DND-41 (cell line): ENCODE measurements around the gene ANKDD1B.

Experiments used
- ATAC-seq: fragments of 200-7000 bp; cut with Tn5 transposase; 3 replicates; pipeline ENCODE4 v1.9.1; 2021; ENCODE audit warnings: low read depth; ENCODE audit not compliant: insufficient read depth
- DNase-seq: peaks from one replicate; pipeline ENCODE4 v3.0.0-alpha.2; 2020
- H2AFZ ChIP-seq: 2 replicates; pipeline ENCODE4 v1.6.0; 2012; ENCODE audit warnings: low read depth, low read length
- H3K27ac ChIP-seq: 2 replicates; pipeline ENCODE4 v1.5.1; 2012; ENCODE audit warnings: low read length, inconsistent platforms
- H3K27me3 ChIP-seq: fragments of 200-600 bp; sonication (generic); 2 replicates; pipeline ENCODE4 v1.6.0; 2012; ENCODE audit warnings: low read length, mild to moderate bottlenecking, inconsistent platforms; ENCODE audit not compliant: insufficient read depth, poor library complexity
- H3K36me3 ChIP-seq: 2 replicates; pipeline ENCODE4 v1.5.1; 2012; ENCODE audit warnings: low read length, inconsistent platforms; ENCODE audit not compliant: insufficient read depth
- H3K4me1 ChIP-seq: 2 replicates; pipeline ENCODE4 v1.5.1; 2012; ENCODE audit warnings: mild to moderate bottlenecking, low read length; ENCODE audit not compliant: insufficient read depth
- H3K4me2 ChIP-seq: 2 replicates; pipeline ENCODE4 v1.6.0; 2012; ENCODE audit warnings: mild to moderate bottlenecking, moderate library complexity, low read length, inconsistent platforms; ENCODE audit not compliant: insufficient read depth
- H3K4me3 ChIP-seq, 2 experiments: fragments of 200-600 bp in 1 of 2; shearing (Covaris generic) in 1 of 2; 2 replicates each; pipeline ENCODE4 v1.5.1; 2012 to 2016; ENCODE audit warnings: inconsistent platforms in 2 of 2, low read length in 2 of 2, mild to moderate bottlenecking in 2 of 2, low read depth in 1 of 2, moderate library complexity in 1 of 2
- H3K79me2 ChIP-seq: 2 replicates; pipeline ENCODE4 v1.6.0; 2012; ENCODE audit warnings: low read length, inconsistent platforms; ENCODE audit not compliant: insufficient read depth
- H3K9ac ChIP-seq: 2 replicates; pipeline ENCODE4 v1.6.0; 2012; ENCODE audit warnings: low read depth, mild to moderate bottlenecking, inconsistent platforms, low read length, moderate library complexity
- H3K9me3 ChIP-seq: 2 replicates; pipeline ENCODE4 v1.5.1; 2012; ENCODE audit warnings: low read length, moderate library complexity, mild to moderate bottlenecking, inconsistent platforms; ENCODE audit not compliant: insufficient read depth, severe bottlenecking
- H4K20me1 ChIP-seq: 2 replicates; pipeline ENCODE4 v1.6.0; 2012; ENCODE audit warnings: low read length; ENCODE audit not compliant: insufficient read depth
- EZH2 ChIP-seq: IDR thresholded peaks from 3 replicates; pipeline ENCODE4 v1.6.1; 2012; ENCODE audit warnings: borderline replicate concordance, low read depth, mild to moderate bottlenecking, moderate library complexity, low read length, inconsistent platforms; ENCODE audit not compliant: severe bottlenecking
- TF ChIP-seq, protein P1 (sequence below): IDR thresholded peaks from 2 replicates; pipeline ENCODE4 v1.5.1; 2012; ENCODE audit warnings: borderline replicate concordance, low read length, moderate library complexity, mild to moderate bottlenecking; ENCODE audit not compliant: poor library complexity, severe bottlenecking; ENCODE audit errors: extremely low read depth

ANKDD1B gene

DNA sequence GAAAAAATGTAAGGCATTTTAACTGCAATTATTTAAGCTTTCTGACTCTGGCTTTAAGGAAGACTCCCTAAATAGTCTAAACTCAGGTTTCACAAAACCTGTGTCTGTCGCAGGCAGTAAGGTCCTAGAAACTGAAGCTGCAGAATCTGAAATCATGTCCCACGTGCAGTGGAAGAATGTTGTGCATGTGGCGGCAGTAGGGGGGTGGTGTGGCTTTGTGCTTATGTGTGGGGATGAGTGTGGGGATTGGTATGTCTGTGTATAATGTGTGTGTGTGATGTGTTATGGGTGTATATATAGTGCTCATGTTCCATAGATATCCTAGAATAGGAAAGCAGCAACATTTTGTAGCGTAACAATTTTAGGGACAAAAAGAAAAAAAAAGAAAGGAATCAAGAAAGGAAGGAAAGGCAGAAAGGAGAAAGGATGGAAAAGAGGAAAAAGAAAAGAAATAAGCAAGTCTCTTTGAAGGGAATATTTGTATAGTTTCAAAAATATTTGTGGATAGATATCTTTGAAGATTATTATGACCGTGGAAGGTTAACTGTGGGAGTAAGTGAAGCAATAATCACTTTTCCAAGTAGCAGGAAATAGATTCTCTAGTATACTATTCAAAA is 6.6 kb downstream of the ANKDD1B start:
- no peaks in the 10 kb centered on the region for H3K36me3 ChIP-seq
- no peak for ATAC-seq

DNA sequence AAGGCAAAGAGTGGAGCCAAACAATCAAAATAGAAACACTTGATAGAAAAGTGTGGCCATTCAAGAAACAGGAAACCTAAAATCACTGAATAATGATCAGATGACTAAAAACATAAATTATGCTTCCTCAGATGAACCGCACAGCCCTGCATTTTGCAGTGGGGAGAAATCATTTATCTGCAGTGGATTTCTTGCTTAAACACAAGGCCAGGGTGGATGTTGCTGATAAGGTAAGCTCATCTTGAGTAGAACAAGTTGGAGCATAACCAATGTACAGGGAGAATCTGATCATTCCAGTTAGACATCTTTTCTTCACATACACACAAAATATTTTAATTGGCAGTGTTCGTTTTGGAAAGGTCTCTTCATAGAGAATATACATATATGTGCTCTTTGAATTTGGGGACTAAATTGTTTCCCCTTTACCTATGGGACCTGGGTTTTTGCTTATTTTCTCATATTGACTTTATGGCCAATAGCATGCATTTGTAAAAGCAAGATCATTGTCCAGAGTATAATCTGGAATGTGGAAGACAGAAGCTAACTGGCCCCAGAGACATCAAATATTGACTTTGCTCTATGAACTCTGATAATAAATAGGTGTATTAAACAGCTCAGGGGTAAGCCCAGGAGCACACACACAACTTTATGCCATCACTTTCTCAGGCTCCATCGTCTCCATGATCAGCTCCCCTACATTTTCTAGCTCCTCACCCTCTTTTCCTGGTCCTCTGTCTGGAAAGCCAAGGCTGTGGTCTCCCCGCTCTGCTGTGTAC is 9.1 kb downstream of the ANKDD1B start:
- no peak for TF ChIP-seq EZH2
- TF ChIP-seq, protein P1, sequence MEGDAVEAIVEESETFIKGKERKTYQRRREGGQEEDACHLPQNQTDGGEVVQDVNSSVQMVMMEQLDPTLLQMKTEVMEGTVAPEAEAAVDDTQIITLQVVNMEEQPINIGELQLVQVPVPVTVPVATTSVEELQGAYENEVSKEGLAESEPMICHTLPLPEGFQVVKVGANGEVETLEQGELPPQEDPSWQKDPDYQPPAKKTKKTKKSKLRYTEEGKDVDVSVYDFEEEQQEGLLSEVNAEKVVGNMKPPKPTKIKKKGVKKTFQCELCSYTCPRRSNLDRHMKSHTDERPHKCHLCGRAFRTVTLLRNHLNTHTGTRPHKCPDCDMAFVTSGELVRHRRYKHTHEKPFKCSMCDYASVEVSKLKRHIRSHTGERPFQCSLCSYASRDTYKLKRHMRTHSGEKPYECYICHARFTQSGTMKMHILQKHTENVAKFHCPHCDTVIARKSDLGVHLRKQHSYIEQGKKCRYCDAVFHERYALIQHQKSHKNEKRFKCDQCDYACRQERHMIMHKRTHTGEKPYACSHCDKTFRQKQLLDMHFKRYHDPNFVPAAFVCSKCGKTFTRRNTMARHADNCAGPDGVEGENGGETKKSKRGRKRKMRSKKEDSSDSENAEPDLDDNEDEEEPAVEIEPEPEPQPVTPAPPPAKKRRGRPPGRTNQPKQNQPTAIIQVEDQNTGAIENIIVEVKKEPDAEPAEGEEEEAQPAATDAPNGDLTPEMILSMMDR, result no peak
- Histone ChIP-seq H3K27ac (no peak overlapping the region), H2AFZ (no peak overlapping the region), H3K9me3 (no peaks in the 10 kb centered on the region), H3K27me3 (no peaks in the 10 kb centered on the region), H3K4me2 (no peak overlapping the region), H4K20me1 (no peaks in the 10 kb centered on the region), H3K4me3 (no peak overlapping the region), H3K4me1 (no peaks in the 10 kb centered on the region), H3K9ac (no peak overlapping the region), H3K36me3 (no peaks in the 10 kb centered on the region), H3K79me2 (no peaks in the 10 kb centered on the region)
- DNase-seq, result no peak
- no peak for ATAC-seq

More for the DNA sequence above, 6.6 kb downstream of the ANKDD1B start:
- Histone ChIP-seq H2AFZ (no peak overlapping the region), H3K79me2 (no peaks in the 10 kb centered on the region), H3K4me2 (no peak overlapping the region), H4K20me1 (no peaks in the 10 kb centered on the region), H3K27ac (no peak overlapping the region), H3K4me1 (no peaks in the 10 kb centered on the region), H3K27me3 (no peaks in the 10 kb centered on the region), H3K9ac (no peak overlapping the region), H3K9me3 (no peaks in the 10 kb centered on the region), H3K4me3 (no peak overlapping the region)
- no peak for DNase-seq
- TF ChIP-seq EZH2, result no peak
- TF ChIP-seq, protein P1, result no peak

DNA sequence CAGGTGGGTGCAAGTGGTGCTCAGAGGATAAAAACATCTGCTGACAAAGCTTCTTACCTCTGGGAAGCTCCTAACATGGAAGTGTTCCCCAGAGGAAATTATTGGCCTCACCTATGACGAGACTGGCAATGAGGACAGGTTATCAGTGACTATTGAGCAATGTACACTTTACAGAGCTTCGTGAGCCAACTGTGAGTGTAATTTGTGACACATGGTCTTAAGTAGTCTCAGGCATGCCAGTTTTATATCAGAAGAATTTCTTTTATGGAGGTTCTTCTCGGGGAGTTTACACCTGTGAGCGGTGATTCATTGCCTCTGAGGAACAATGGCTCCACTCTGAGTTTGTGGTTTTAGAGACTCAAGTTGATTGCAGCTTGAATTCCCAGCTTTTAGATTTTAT is 11.3 kb downstream of the ANKDD1B start:
- Histone ChIP-seq H2AFZ (no peak overlapping the region), H3K4me3 (no peak overlapping the region), H3K27ac (no peak overlapping the region), H3K9ac (no peak overlapping the region), H3K36me3 (no peaks in the 10 kb centered on the region), H3K79me2 (no peaks in the 10 kb centered on the region), H4K20me1 (no peaks in the 10 kb centered on the region), H3K4me1 (no peaks in the 10 kb centered on the region), H3K27me3 (no peaks in the 10 kb centered on the region), H3K9me3 (no peaks in the 10 kb centered on the region), H3K4me2 (no peak overlapping the region)
- ATAC-seq (no peak), DNase-seq (no peak)
- TF ChIP-seq, protein P1, result no peak
- TF ChIP-seq EZH2, result no peak
